Brain microvascular endothelial cell (primary cell): ENCODE results near the gene FBXW7.
A peak's percentile ranks its signal among the peaks of the same experiment; 100 is the strongest.

Source experiments
- DNase-seq: peaks from one replicate; pipeline ENCODE4 v3.0.0-alpha.2; 2020
- H3K27ac ChIP-seq: fragments of 250-450 bp; sonication (Bioruptor Pico); 2 replicates; pipeline ENCODE4 v1.5.1; 2020; ENCODE audit warnings: mild to moderate bottlenecking, moderate library complexity
- H3K27me3 ChIP-seq: fragments of 250-450 bp; sonication (Bioruptor Pico); replicated peaks from 2 replicates; pipeline ENCODE4 v1.5.1; 2020; ENCODE audit warnings: mild to moderate bottlenecking
- H3K36me3 ChIP-seq: fragments of 250-450 bp; sonication (Bioruptor Pico); replicated peaks from 2 replicates; pipeline ENCODE4 v1.5.1; 2020; ENCODE audit warnings: mild to moderate bottlenecking
- H3K4me3 ChIP-seq: 2 replicates; pipeline ENCODE4 v1.5.1; 2011; ENCODE audit warnings: low read depth, mild to moderate bottlenecking, control low read depth, low read length, moderate library complexity
- CTCF ChIP-seq: IDR thresholded peaks from 2 replicates; pipeline ENCODE4 v1.5.1; 2011; ENCODE audit warnings: low read depth, mild to moderate bottlenecking, moderate library complexity, low read length, control low read depth, inconsistent platforms; ENCODE audit errors: missing control alignments
- in situ Hi-C: cut with HindIII; loops from 2 replicates; pipeline ENCODE4 v1.10.0; 2017; ENCODE audit warnings: low sequenced_read_pairs, low pct_ligation_motif_present

Gene FBXW7

GRCh38 chr4:152456609-152457008, 79.3 kb downstream of the FBXW7 start:
- H3K27ac ChIP-seq: no peak overlapping the region
- no peak for DNase-seq
- TF ChIP-seq CTCF: no peak
- H3K27me3 ChIP-seq: no peaks in the 10 kb centered on the region
- H3K36me3 ChIP-seq: no peaks in the 10 kb centered on the region
- no peak overlapping the region for H3K4me3 ChIP-seq
- in situ Hi-C loops: no loop called here

- in situ Hi-C loops: no loop called here
- Histone ChIP-seq H3K36me3 (no peaks in the 10 kb centered on the region), H3K4me3 (no peak overlapping the region), H3K27me3 (no peaks in the 10 kb centered on the region), H3K27ac (no peak overlapping the region)
- no peak for TF ChIP-seq CTCF
- DNase-seq: no peak
Measured at GRCh38 chr4:152455311-152455710, 80.6 kb downstream of the FBXW7 start.

- in situ Hi-C loops: no loop called here
- Histone ChIP-seq H3K27ac (no peak overlapping the region), H3K4me3 (no peak overlapping the region), H3K27me3 (no peaks in the 10 kb centered on the region), H3K36me3 (no peaks in the 10 kb centered on the region)
- no peak for DNase-seq
- TF ChIP-seq CTCF: peak; percentile 42
Measured at GRCh38 chr4:152454398-152455011, 81.4 kb downstream of the FBXW7 start.

- in situ Hi-C loops: no loop called here
- H3K27ac ChIP-seq: no peak overlapping the region
- TF ChIP-seq CTCF: no peak
- no peak for DNase-seq
- no peaks in the 10 kb centered on the region for H3K36me3 ChIP-seq
- H3K4me3 ChIP-seq: no peak overlapping the region
- H3K27me3 ChIP-seq: no peaks in the 10 kb centered on the region
Measured at GRCh38 chr4:152451496-152451895, 84.4 kb downstream of the FBXW7 start.

- TF ChIP-seq CTCF: no peak
- H3K27ac ChIP-seq: no peak overlapping the region
- no peaks in the 10 kb centered on the region for H3K27me3 ChIP-seq
- H3K36me3 ChIP-seq: no peaks in the 10 kb centered on the region
- in situ Hi-C loops: no loop called here
- H3K4me3 ChIP-seq: no peak overlapping the region
- no peak for DNase-seq
Measured at GRCh38 chr4:152448854-152449253, 87.0 kb downstream of the FBXW7 start.
